ENCODE data around the gene IDI1.

The IDI1 gene

DNA sequence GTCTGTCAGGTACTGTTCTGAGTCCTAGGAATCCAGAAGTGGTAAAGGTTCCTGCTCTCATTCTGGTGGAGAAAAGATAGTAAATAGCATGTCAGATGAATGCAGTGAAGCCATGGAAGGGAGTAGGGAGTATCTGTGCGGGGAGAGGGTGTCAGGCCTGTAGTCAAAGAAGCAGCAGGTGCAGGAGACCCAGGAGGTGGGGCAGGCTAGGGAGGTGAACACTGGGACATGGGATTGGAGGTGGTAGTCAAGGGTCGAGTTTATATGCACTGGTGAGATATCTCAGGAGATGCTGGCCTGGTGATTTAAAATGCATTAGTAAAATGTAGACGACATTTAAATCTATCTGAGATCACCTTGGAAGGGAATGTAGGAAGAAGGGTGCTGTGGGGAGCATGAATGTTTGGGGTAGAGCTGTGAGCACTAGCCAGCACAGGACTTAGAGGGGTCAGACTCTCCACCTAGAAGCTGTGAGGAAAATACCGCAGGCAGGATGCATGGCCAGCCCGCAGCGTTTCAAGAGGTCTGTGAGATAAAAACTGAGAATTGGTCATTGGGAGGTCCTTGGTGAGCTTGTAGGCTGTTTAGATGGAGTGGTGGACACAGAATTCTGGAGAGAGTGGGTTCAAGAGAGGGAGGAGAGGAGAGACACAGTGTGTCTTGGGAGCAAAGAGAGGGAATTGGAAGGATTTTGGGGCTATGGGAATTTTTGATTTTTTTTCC is 53.9 kb downstream of the IDI1 start:
- DNase-seq (ENCODE audit: low read depth in 2 of 2): no peak

DNA sequence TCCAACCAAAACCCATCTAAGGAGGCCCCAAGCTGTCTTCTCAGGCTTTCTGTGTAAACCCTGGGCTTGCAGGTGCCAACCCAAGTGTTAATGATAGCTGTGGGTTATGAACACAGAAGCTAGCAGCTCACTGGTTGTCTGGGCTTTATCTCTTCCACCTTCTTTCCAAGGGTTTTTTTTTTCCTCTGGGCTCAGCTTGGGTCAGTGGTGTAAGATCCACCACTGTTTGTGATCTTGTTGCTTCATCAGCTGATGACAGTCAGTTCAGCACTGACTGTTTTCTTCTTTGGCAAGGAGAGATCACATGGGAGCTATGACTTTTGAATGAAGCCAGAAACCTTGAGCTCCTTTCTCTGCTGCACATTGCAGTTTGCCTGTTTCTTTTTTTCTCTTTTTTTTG is 56.0 kb downstream of the IDI1 start:
- no peak for DNase-seq (ENCODE audit: low read depth in 2 of 2)

DNA sequence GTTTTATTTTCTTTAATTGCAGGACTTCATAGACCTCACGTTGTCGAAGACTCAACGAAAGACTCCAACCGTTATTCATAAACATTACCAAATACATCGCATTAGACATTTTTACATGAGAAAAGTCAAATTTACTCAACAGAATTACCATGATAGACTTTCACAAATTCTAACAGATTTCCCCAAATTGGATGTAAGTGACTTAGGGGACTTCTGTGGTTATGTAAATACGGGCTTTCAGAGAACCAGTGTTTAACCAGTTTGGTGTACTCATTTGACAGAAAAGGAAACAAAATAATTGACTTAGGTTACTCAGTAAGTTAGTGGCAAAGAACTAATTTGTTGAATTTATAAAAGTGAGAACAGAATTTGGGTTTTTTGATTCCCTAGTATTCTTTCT is 56.5 kb downstream of the IDI1 start:
- DNase-seq (ENCODE audit: low read depth in 2 of 2): no peak

DNA sequence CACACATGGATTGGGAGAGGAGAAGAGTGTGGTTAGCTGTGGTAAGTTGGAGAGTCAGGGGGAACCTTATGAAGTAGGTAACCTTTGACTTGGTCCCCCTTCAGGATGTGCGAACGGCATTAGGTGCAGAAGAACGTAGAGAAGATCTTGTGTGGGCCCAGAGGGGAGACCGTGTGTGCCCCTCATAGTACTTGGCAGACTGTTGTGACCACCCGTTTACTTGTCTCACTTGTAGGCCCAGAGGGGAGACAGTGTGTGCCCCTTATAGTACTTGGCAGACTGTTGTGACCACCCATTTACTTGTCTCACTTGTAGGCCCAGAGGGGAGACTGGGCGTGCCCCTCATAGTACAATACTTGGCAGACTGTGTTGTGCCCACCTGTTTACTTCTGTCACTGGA is 58.1 kb downstream of the IDI1 start:
- no peak for DNase-seq (ENCODE audit: low read depth in 2 of 2)

Data from activated CD4-positive, alpha-beta T cell treated with anti-CD3 and anti-CD28 coated beads for 24 hours (primary cell).